ENCODE measurements around the gene ALPL.
A peak's percentile ranks its signal among the peaks of the same experiment; 100 is the strongest.

Gene ALPL

DNA sequence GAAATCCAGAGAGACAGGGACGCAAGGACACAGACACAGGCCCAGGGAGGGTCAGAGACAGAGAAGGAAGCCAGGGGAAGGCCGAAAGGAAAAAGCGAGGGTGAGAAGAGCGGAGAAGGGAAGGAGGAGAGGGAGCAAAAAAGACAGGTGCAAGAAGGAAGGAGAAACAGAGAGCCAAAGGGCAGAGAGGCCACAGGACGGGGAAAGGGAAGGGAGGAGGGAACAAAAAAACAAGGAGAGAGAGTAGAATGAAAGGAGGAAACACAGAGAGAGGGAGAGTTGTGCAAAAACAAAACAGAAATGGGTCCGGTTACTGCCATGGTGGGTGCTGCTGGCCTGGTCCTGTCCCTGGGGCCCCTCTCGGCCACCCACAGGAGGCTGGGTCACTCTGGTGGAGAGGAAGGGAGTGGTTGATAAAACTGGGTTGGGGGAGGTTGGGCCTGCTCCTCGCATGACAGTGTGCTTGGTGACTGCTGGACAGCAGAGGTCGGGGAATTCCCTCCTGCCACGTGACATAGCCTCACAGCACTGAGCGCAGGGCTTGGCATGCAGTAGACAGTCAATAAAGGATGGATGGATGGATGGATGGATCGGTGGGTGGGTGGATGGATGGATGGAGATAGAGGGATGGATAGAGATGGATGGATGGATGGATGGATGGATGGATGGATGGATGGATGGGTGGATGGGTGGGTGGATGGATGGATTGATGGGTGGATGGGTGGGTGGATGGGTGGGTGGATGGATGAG, 95.2 kb downstream of the ALPL start:
- no peak for DNase-seq

DNA sequence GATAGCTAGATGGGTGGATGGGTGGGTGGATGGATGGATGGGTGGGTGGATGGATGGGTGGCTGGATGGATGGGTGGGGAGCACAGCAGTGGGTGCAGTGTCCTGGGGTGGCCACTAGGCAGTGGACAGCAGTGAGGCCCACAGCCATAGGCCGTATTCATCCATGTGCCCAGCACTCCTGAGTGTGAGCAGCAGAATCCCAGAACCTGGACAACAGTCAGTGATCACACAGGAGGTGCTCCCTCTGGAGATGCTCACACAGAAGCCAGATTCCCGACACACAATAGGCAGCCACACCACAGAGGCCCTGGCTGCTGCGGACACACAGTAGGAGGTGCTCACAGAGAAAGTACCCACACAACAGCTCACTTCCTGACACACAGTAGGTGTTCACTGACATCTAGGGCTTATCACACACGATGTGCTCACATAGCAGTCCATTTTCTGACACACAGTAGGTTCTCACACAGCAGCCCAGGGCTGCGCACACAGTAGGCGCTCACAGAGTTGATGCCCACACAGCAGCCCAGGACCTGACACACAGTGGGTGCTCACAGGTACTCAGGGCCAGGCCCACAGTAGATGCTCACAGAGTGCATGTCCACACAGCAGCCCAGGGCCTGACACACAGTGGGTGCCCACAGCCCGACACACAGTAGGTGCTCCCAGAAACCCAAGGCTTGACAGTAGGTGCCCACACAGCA, 95.9 kb downstream of the ALPL start:
- DNase-seq, result no peak

DNA sequence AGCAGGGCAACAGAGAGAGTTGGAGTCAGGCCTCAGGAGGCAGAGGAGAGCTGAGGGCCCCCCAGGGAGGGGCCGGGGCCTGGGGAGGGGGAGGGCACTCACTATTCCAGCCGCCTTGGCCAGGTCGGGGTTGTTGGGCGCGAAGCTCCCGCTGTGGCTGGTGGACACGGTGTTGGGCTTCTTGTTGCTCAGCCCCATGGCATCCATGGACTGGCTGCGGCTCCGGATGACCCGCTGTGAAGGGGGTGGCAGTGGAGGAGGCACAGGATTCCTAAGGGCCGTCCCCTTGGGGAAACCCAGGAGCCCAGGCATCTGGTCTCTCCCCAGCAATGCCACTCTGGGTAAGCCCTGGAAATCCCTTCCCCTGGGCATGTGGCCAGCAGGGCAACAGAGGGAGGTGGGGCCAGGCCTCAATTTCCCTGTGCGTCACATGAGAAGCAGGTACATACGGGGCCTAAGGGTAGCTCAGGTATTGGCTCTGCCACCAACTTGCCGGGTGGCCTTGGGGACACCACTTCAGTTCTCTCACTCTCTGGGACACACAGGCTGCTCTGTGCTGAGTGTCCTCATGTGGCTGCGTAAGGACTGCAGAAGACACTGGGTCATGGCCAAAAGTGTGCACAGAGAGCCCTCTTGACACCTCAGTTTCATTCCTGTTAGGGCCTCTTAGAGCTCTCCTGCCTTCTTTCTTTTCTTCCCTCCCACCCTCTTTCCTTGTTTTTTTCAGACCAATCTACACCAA, 96.9 kb downstream of the ALPL start:
- DNase-seq, result no peak

DNA sequence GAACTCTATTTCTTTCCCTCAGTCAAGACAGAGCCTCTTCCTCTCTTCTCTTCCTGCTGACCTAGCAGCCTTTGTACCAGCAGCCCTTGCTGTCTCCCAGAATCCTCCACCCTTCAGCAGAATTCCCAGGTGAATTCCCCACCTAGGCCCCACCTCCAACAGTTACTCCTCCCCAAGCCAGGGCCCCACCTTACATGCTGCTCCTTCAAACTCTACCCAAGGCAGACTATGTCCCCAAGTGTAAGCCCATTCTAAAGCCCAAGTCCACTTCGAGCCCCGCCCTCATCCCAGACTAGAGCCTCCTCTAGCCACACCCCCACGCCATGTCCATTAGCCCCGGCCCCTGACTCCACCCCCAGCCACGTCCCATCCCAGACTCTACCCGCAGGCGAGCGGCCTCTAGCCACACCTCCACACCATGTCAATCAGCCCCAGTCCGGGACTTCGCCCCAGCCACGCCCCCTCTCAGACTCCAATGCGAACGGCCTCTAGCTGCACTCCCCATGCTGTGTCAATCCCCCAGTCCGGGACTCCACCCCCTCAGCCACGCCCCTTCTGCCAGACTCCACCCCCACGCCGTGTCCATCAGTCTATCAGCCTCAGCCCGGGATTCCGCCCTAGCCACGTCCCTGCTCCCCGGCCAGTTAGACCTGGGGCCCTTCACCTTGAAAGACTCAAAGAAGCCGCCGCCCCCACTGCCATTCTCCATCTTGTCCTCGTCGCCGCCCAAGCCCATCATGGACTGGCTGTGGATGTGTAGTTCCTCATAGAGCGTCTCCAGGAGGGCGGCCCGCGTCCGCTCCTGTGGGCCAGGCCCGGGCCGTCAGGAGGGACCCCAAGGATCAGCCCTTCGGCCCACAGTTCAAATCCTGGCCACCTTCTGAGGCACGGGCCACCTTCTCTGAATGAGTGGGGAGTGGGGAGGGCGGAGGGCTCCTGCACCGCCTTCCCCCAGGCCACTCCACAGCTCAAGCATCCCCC, 98.6 kb downstream of the ALPL start:
- no peak for DNase-seq

GRCh38 chr1:21608798-21609197, 99.6 kb downstream of the ALPL start:
- DNase-seq, result no peak

DNA sequence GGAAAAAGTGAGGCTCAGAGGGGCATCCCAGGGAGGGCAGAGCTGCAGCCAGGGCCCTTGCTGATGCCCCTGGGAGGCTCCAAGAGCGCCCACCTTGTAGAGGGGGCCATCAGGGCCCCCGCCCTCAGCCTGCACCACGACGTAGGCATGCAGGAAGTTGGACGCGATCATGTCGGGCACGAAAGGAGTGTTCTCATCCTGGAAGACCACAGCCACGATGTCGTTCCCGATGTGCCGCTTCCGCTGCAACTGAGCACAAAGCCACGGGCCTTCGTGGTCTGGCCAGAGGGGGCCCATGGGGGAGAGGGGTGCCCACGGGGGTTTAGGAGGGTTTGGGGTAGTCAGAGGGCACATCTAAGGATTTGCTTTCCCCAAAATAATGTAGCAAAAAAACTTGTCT, 100.8 kb downstream of the ALPL start:
- no peak for DNase-seq

GRCh38 chr1:21610989-21611785, 102.0 kb downstream of the ALPL start:
- DNase-seq, result no peak

DNA sequence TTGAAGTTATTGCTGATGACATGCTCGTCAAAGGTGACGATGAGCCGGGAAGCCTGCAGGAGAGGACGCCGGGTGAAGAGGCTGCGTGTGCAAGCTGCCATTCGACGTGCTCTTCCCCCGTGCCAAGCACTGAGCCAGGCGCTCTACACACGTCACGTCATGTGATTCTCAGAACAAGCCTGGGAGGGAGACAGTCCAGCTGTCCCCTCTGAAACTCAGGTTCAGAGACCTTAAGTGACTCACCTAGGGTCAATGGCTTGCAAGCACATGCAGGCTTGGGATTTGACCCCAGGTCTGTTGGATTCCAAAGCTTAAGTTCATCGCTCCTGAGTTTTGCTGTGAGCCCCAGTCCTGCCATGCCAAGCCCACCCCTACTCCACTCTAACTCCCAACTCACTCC, 102.8 kb downstream of the ALPL start:
- no peak for DNase-seq

DNA sequence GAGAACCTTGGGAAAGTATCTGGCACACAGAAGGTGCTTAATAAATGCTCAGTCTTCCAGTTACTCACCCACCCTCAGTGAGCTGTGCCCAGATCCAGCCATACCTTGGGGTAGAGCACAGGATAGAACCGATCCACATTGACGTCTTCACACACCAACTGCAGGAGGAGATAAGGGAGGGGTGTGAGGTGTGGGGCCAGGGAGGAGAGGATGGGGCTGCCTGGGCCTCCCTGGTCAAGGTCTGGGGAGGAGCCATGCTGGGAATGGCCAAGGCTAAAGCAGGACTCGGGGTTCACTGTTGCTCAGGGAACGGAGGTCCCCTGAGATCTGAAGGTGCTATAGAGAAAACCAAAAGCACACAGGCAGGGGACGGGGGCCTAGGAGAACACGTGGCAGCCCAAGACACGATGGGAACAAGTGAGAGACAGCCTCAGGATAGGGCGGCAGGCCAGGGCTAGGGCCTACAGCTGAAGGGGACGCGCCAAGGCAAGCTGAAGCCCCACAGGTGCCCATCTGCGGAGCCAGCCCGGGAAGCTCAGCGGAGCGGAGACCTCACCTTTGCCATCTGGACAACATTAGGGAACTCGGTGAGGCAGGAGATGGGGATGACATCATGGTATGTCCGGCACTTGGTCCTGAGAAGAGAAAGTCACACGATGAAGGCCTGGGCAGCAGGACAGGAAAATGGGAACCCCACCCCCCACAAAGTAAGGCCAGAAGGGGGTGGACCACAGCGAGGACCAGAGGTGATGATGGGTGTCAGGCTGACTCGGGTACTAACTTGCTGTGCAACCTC, 104.0 kb downstream of the ALPL start:
- no peak for DNase-seq

GRCh38 chr1:21614419-21615115, 105.3 kb downstream of the ALPL start:
- no peak for DNase-seq

DNA sequence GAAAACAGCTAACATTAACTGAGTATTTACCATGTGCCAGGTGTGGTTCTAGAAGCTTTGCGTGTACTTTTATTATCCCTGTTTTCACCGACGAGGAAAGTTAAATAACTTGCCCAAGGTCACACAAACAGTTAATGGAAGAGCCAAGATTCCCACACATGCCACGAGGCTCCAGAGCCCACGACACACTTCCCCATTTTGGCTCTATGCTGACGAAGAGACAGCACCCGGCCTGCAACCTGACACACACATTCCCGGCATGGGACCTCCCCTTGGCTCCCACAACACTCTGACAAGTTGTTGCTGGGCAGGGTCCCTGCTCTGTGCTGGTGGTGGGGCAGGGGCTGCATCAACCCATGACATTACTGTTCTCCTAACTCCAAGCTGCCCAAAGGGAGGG, 107.1 kb downstream of the ALPL start:
- no peak for DNase-seq

DNA sequence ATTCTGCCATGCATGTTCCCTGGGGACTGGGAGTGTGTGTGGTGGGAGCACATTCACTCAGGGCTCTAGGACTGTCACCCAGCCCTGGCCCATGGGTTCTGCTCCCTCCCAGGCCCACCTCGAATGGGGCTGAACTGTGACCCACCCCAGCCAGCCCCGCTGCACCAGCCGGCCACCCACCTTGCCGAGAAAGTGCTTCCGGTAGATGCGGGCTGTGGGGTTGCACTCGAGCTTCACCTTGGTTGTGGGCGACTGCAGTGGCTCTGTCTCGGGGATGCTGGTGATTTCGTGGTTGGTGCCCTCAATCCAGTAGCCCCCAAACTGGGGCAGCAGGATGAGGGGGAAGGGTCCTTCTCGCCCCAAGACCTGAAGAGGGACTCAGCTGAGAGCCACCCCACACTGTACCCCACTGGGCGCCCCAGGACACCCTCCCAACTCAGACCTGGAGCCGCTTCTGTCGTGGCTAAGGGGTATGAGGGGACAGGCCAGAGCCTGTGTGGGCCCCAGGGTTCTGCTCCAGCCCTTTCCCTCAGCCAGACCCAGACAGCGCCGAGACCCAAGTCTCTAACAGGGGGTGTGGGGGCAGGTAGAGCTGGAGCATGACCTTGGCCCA, 108.0 kb downstream of the ALPL start:
- DNase-seq, result no peak

- no peak for DNase-seq
These were observed 108.8 kb downstream of the ALPL start for GRCh38 chr1:21618059-21618458.

- DNase-seq, result peak; percentile 8
These were observed 109.5 kb downstream of the ALPL start for GRCh38 chr1:21618561-21619374.

DNA sequence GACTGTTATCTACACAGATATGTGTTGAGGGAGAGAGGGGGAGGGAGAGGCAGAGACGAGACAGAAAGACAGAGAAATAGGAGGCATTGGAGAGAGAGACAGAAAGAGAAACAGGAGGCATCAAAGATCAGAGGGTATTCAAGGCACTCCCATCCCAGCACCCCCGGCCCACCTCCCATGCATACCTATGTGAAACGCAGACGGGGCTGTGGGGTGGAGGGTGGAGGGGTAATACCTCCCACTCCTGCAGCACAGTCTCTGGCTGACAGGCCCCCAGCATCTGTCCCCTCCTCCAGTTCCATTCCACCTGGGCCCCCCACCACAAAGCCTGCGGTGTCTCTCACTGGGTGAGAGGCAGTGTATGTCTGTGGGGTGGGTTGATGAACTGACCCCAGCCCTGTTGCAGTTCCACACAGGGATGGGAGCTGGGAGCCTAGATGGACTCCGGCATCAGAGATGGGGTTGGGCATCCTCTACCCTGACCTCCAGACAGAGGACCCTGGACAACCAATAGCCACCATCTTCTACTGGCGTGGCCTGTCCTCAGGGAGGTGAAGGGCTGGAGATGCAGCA, 110.2 kb downstream of the ALPL start:
- DNase-seq, result no peak

- DNase-seq, result peak; percentile 26
These were observed 110.8 kb downstream of the ALPL start for GRCh38 chr1:21620011-21620410.

GRCh38 chr1:21620496-21620895, 111.3 kb downstream of the ALPL start:
- DNase-seq, result peak; percentile 60

GRCh38 chr1:21621051-21621450, 111.8 kb downstream of the ALPL start:
- no peak for DNase-seq
